GM12801 (cell line): ENCODE results near the gene DACH1.

Experiments
- TF ChIP-seq, protein P1 (sequence below): IDR thresholded peaks from one replicate; pipeline ENCODE4 v1.5.1; 2011; ENCODE audit warnings: control low read depth; ENCODE audit not compliant: insufficient read length; ENCODE audit errors: extremely low read depth

Gene DACH1

DNA sequence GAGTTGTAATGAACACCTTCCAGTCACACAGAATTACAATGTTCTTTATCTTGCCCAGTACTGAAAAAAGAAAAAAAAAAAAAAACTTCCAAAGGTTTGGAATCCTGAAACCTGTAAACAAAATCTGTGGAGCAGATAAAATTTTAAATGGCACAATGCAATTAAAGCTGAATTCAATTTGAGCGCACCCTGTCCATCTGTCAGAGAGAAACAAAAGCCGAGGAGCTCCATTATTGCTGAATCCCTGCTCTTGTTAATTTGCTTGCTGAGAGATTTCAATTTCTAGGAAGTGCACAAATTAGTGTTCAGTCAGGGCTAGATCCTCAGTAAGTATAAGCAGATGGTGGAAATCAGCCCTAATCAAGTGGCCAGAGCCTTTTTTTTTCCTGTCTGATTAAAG, 65.2 kb downstream of the DACH1 start:
- TF ChIP-seq, protein P1, sequence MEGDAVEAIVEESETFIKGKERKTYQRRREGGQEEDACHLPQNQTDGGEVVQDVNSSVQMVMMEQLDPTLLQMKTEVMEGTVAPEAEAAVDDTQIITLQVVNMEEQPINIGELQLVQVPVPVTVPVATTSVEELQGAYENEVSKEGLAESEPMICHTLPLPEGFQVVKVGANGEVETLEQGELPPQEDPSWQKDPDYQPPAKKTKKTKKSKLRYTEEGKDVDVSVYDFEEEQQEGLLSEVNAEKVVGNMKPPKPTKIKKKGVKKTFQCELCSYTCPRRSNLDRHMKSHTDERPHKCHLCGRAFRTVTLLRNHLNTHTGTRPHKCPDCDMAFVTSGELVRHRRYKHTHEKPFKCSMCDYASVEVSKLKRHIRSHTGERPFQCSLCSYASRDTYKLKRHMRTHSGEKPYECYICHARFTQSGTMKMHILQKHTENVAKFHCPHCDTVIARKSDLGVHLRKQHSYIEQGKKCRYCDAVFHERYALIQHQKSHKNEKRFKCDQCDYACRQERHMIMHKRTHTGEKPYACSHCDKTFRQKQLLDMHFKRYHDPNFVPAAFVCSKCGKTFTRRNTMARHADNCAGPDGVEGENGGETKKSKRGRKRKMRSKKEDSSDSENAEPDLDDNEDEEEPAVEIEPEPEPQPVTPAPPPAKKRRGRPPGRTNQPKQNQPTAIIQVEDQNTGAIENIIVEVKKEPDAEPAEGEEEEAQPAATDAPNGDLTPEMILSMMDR, result no peak

DNA sequence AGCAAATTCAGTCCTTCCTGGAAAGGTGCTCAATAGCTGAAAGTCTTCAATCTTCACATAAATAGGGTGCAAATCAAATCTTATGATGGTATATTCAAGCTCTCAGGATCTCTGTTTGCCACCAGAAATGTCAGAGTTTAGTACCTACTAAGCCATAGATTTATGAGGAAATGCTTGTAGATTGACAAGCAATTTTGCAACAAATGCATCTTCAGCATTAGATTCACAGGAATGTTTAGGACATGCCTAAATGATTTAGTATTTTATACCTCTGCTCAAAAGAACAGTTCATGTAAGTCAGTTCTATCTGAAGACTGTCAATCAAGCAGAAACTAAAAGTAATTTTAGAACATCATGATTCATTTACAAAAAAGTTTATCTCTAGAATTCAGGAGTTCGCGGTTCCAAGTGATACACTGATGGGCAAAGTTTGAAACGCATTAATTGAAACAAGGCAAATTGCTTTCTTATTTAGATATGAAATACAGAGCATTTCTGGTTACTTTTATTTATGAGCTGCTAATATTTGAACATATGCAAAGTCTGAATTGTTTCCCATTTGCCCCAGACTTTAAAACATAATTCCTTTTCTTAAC, 65.7 kb downstream of the DACH1 start:
- TF ChIP-seq, protein P1, result no peak

DNA sequence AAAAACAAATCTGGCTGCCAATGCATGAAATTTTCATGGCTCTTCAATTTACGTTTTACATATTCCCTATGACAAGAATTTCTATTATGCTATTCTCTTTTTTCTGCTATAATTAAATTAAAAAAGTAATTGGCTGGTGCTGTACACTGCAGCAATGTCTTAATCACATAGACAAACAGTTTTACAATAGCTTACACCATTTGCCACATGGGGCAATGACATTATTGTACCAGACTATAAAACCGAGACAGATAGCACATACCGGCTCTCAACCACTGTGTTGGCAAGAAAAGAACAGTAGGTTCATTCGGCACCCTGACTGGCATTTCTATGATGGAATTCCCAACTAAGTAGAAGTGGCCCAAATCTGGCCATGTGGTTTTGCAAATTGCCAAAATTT, 67.7 kb downstream of the DACH1 start:
- TF ChIP-seq, protein P1, result no peak

DNA sequence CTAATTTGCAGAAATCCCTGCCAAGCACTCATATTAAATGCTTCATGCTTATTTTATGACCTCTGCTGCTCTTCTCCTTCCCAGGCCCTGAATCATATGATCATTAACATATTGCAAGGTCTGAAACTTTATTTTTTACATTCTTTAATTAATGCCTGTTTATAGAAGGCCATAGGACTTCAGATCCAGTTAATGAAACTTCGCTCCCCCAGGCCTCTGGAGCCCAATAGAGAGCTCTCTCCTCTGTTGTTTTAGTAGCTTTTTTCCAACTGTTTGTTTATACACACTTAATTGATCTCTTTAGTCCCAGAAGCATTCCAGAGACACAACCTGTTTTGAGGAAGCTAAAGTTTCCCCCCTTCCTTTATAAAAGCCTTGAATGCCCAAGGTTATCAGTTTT, 68.3 kb downstream of the DACH1 start:
- TF ChIP-seq, protein P1, result no peak

DNA sequence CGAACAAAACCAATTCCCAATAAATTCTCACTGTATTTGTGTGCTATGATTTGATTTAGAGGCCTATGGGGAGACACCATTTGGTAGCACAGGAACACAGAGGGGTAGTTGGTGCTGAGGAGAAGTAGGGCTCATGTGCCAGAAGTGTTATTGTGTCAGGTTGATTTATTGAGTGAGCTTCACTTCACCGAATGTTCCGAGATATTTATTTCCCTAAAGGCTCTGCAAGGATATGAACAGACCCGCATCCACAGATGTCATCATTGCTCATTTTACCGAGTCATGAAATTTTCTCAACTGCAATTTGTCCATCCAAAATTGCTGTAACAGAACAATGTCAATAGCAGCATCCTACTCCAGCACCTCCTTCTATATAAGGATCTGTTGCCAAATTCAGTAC, 69.5 kb downstream of the DACH1 start:
- TF ChIP-seq, protein P1, result no peak

DNA sequence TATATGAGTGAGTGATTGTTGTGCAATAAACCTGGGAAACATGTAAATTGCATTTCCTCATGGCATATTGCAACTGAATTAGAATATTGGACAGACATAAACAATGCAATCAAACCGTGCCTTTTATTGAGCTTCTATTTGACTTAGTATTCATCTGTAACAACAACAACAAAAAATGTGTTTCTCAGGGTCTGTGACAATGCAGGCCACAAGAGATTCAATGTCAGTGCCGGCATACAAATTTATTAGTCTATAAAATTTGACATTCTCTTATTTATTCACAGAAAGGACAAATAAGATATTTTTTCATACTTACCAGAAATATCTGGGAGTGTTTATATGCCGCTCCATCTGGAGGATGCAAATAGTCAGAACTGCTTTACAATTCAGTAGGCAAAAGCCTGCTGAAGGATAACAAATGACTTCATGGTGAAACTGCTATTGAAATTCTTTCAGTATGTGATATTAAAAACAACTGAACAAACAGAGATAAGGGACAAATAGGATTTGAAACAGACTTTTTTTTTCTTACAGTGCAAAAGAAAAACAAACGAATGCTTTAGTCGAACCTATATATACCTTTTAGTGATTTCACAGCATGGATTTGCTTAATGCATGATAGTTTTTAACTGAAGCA, 77.2 kb downstream of the DACH1 start:
- TF ChIP-seq, protein P1, result no peak

DNA sequence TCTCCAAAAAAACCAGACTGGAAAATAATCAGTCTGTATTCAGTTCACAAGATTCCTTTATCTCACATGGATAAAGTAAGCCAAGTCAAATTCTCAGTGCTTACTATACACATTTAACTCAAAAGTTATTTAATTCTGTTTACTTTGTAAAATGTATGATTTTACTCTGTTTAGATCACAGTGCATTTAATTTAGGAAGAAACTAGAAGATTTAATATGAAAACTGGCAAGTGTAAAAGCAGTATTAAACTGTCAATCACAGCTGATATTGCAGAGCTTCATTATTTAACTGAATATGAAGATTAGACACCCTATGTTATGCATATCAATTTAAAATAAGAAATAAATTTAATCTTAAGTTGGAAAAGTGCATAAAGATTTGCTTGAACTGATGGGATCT, 78.0 kb downstream of the DACH1 start:
- TF ChIP-seq, protein P1, result no peak
